ENCODE results near the gene RANBP10.
"Not testable (repeated sequence)": the region's sequence is repeated elsewhere in the genome, so short reads cannot be mapped to it uniquely, and the experiment has no call there.

DNA sequence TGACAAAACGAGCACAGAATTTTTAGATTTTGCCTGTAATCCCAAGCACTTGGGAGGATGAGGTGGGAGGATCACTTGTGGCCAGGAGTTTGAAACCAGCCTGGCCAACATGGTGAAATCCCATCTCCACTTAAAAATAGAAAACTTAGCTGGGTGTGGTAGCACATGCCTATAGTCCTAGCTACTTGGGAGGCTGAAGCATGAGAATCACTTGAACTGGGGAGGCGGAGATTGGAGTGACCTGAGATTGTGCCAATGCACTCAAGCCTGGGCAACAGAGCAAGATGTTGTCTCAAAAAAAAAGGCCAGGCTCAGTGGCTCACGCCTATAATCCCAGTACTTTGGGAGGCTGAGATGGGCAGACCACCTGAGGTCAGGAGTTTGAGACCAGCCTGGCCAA, 55.0 kb downstream of the RANBP10 start:
- TF ChIP-seq JUN (IDR thresholded peaks at IDR 0.05; ENCODE audit: borderline replicate concordance, insufficient read depth, insufficient read length, low read depth); MYC (IDR thresholded peaks at IDR 0.05; ENCODE audit: low read depth, low read length); POLR2A (IDR thresholded peaks at IDR 0.05; ENCODE audit: low read depth, low read length); POLR2AphosphoS5 (IDR thresholded peaks at IDR 0.05; ENCODE audit: insufficient read depth, low read depth, low read length); EZH2 (IDR thresholded peaks at IDR 0.05; ENCODE audit: borderline replicate concordance, low read depth, low read length, severe bottlenecking); FOS (IDR thresholded peaks at IDR 0.05; ENCODE audit: borderline replicate concordance, insufficient read depth, low read length); GATA2 (IDR thresholded peaks at IDR 0.05; ENCODE audit: insufficient read depth, insufficient read length, low read depth, low read length): not testable (repeated sequence)
- TF ChIP-seq, protein P1, sequence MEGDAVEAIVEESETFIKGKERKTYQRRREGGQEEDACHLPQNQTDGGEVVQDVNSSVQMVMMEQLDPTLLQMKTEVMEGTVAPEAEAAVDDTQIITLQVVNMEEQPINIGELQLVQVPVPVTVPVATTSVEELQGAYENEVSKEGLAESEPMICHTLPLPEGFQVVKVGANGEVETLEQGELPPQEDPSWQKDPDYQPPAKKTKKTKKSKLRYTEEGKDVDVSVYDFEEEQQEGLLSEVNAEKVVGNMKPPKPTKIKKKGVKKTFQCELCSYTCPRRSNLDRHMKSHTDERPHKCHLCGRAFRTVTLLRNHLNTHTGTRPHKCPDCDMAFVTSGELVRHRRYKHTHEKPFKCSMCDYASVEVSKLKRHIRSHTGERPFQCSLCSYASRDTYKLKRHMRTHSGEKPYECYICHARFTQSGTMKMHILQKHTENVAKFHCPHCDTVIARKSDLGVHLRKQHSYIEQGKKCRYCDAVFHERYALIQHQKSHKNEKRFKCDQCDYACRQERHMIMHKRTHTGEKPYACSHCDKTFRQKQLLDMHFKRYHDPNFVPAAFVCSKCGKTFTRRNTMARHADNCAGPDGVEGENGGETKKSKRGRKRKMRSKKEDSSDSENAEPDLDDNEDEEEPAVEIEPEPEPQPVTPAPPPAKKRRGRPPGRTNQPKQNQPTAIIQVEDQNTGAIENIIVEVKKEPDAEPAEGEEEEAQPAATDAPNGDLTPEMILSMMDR (IDR thresholded peaks at IDR 0.05; ENCODE audit: extremely low read depth in 1 of 2, insufficient read depth in 1 of 2, low read depth in 1 of 2, low read length in 2 of 2): not testable (repeated sequence)
- TF ChIP-seq, protein P2, sequence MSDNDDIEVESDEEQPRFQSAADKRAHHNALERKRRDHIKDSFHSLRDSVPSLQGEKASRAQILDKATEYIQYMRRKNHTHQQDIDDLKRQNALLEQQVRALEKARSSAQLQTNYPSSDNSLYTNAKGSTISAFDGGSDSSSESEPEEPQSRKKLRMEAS (IDR thresholded peaks at IDR 0.05; ENCODE audit: insufficient read depth, insufficient read length): not testable (repeated sequence)

All from endothelial cell of umbilical vein (primary cell).